ENCODE data around the gene POLR1C.
A peak's percentile ranks its signal among the peaks of the same experiment; 100 is the strongest.

The POLR1C gene

GRCh38 chr6:43506171-43506570, 10.7 kb upstream of the POLR1C start:
- Histone ChIP-seq H3K4me3 (no peak overlapping the region), H3K27ac (no peak overlapping the region)
- no peak for TF ChIP-seq CTCF (IDR thresholded peaks at IDR 0.05)
- no peak for DNase-seq (ENCODE audit: low spot score)

GRCh38 chr6:43506667-43507471, 10.0 kb upstream of the POLR1C start:
- DNase-seq (ENCODE audit: low spot score) = no peak
- Histone ChIP-seq H3K4me3 (no peak overlapping the region), H3K27ac (no peak overlapping the region)

GRCh38 chr6:43508481-43509141, 8.3 kb upstream of the POLR1C start:
- no peak for DNase-seq (ENCODE audit: low spot score)
- peak overlapping the region; percentile 97 for H3K4me3 ChIP-seq
- TF ChIP-seq CTCF (IDR thresholded peaks at IDR 0.05) = no peak
- H3K27ac ChIP-seq = peak overlapping the region in 1 of 2 donors; percentile 26

More at GRCh38 chr6:43506667-43507471, 10.0 kb upstream of the POLR1C start:
- TF ChIP-seq CTCF (IDR thresholded peaks at IDR 0.05) = peak; percentile 98

GRCh38 chr6:43509142-43509983, 7.5 kb upstream of the POLR1C start:
- Histone ChIP-seq H3K27ac (peak overlapping the region; percentile 22 to 77), H3K4me3 (peak overlapping the region; percentile 97)
- no peak for DNase-seq (ENCODE audit: low spot score)
- no peak for TF ChIP-seq CTCF (IDR thresholded peaks at IDR 0.05)

GRCh38 chr6:43509984-43510826, 6.7 kb upstream of the POLR1C start, which contains the start of gene LRRC73:
LRRC73 (minus strand) TSS chr6:43510346; CDS start chr6:43509785, 561 bp downstream.
- peak; percentile 93 for DNase-seq (ENCODE audit: low spot score)
- peak within 1 kb of the TSS; percentile 39 to 77 for H3K27ac ChIP-seq
- TF ChIP-seq CTCF (IDR thresholded peaks at IDR 0.05) = no peak
- H3K4me3 ChIP-seq = peak within 1 kb of the TSS; percentile 97

GRCh38 chr6:43510827-43511163, 6.1 kb upstream of the POLR1C start:
- no peak for TF ChIP-seq CTCF (IDR thresholded peaks at IDR 0.05)
- DNase-seq (ENCODE audit: low spot score) = no peak
- peak overlapping the region; percentile 97 for H3K4me3 ChIP-seq
- peak overlapping the region; percentile 39 to 77 for H3K27ac ChIP-seq
